Activated CD4-positive, alpha-beta T cell treated with anti-CD3 and anti-CD28 coated beads, Interleukin-2, amount 10 ng/mL, durations not matched to agents 7 days and 5 days (primary cell): ENCODE data around the gene GAREM1. TPM values are rescaled to one million over a fixed set of nuclear protein-coding genes. Genes with fewer than 3 reads are reported as not detected.

Experiments
- CTCF ChIA-PET: fragments of 350-600 bp; sonication (Branson Sonifier 250); formaldehyde crosslinking; loops from one replicate; lab custom pipeline; 2021; ENCODE audit warnings: antibody characterized with exemption; lab: Charles Lee
- POLR2A ChIA-PET: fragments of 350-600 bp; sonication (Branson Sonifier 250); formaldehyde crosslinking; loops from one replicate; lab custom pipeline; 2021; ENCODE audit warnings: antibody characterized with exemption; lab: Charles Lee
- DNase-seq: peaks from one replicate; pipeline ENCODE4 v3.0.0-alpha.2; 2020
- H3K27ac Mint-ChIP-seq: one replicate; pipeline ENCODE4 v1.8.0; 2021; ENCODE audit warnings: mild to moderate bottlenecking, moderate library complexity, mixed read lengths
- H3K27me3 Mint-ChIP-seq: one replicate; pipeline ENCODE4 v1.8.0; 2021; ENCODE audit warnings: mixed read lengths
- H3K36me3 Mint-ChIP-seq: one replicate; pipeline ENCODE4 v1.8.0; 2021; ENCODE audit warnings: low read depth, mixed read lengths
- H3K4me1 Mint-ChIP-seq: one replicate; pipeline ENCODE4 v1.8.0; 2021; ENCODE audit warnings: mixed read lengths
- H3K4me3 Mint-ChIP-seq: one replicate; pipeline ENCODE4 v1.8.0; 2021; ENCODE audit warnings: mild to moderate bottlenecking, moderate library complexity, mixed read lengths
- H3K9me3 Mint-ChIP-seq: one replicate; pipeline ENCODE4 v1.8.0; 2021; ENCODE audit warnings: mixed read lengths
- total RNA-seq, 2 experiments: library from RNA; stranded (reverse); gene quantifications; one replicate each; pipeline ENCODE4 v1.2.3, GENCODE V29; 2021

The GAREM1 gene
- total RNA-seq, 2 experiments from 2014 or later = not detected

- Mint-ChIP-seq H3K36me3 (no peaks in the 10 kb centered on the region), H3K4me1 (no peaks in the 10 kb centered on the region), H3K27me3 (peaks cover 20% of the 10 kb centered on the region), H3K27ac (no peak overlapping the region), H3K9me3 (no peaks in the 10 kb centered on the region), H3K4me3 (no peak overlapping the region)
- DNase-seq = no peak
- POLR2A ChIA-PET = no interaction called here
- CTCF ChIA-PET = interaction anchor here (0.6 kb wide), 1 partner anchor 227 kb away, joined by 5 read pairs; no protein-coding TSS in a partner anchor
Observed at GRCh38 chr18:32324181-32324580, 146.5 kb downstream of the GAREM1 start.

GRCh38 chr18:32321826-32322225 is 148.9 kb downstream of the GAREM1 start:
- H3K27ac Mint-ChIP-seq = no peak overlapping the region
- no peak for DNase-seq
- ChIA-PET POLR2A (no interaction called here), CTCF (no interaction called here)
- H3K4me1 Mint-ChIP-seq = no peaks in the 10 kb centered on the region
- no peak overlapping the region for H3K4me3 Mint-ChIP-seq
- no peaks in the 10 kb centered on the region for H3K36me3 Mint-ChIP-seq
- no peaks in the 10 kb centered on the region for H3K9me3 Mint-ChIP-seq
- peaks cover 20% of the 10 kb centered on the region for H3K27me3 Mint-ChIP-seq

- CTCF ChIA-PET = no interaction called here
- POLR2A ChIA-PET = no interaction called here
- H3K9me3 Mint-ChIP-seq = no peaks in the 10 kb centered on the region
- no peak for DNase-seq
- H3K27ac Mint-ChIP-seq = no peak overlapping the region
- no peak overlapping the region for H3K4me3 Mint-ChIP-seq
- no peaks in the 10 kb centered on the region for H3K4me1 Mint-ChIP-seq
- no peaks in the 10 kb centered on the region for H3K36me3 Mint-ChIP-seq
- H3K27me3 Mint-ChIP-seq = peaks cover 18% of the 10 kb centered on the region
Observed at GRCh38 chr18:32319084-32319483, 151.6 kb downstream of the GAREM1 start.

- Mint-ChIP-seq H3K4me3 (no peak overlapping the region), H3K4me1 (no peaks in the 10 kb centered on the region), H3K36me3 (no peaks in the 10 kb centered on the region), H3K9me3 (no peaks in the 10 kb centered on the region), H3K27me3 (peaks cover 18% of the 10 kb centered on the region), H3K27ac (no peak overlapping the region)
- DNase-seq = no peak
- ChIA-PET CTCF (no interaction called here), POLR2A (no interaction called here)
Observed at GRCh38 chr18:32318581-32318980, 152.1 kb downstream of the GAREM1 start.

GRCh38 chr18:32317651-32318050 is 153.0 kb downstream of the GAREM1 start:
- Mint-ChIP-seq H3K4me1 (no peaks in the 10 kb centered on the region), H3K27ac (no peak overlapping the region), H3K4me3 (no peak overlapping the region), H3K36me3 (no peaks in the 10 kb centered on the region), H3K27me3 (peaks cover 17% of the 10 kb centered on the region), H3K9me3 (no peaks in the 10 kb centered on the region)
- no peak for DNase-seq
- ChIA-PET POLR2A (no interaction called here), CTCF (no interaction called here)

GRCh38 chr18:32315881-32316280 is 154.8 kb downstream of the GAREM1 start:
- no peaks in the 10 kb centered on the region for H3K36me3 Mint-ChIP-seq
- no peak for DNase-seq
- POLR2A ChIA-PET = no interaction called here
- H3K27ac Mint-ChIP-seq = no peak overlapping the region
- H3K4me1 Mint-ChIP-seq = no peaks in the 10 kb centered on the region
- H3K27me3 Mint-ChIP-seq = peaks cover 6% of the 10 kb centered on the region
- CTCF ChIA-PET = no interaction called here
- H3K9me3 Mint-ChIP-seq = no peaks in the 10 kb centered on the region
- H3K4me3 Mint-ChIP-seq = no peak overlapping the region

GRCh38 chr18:32310774-32311173 is 159.9 kb downstream of the GAREM1 start:
- ChIA-PET CTCF (interaction anchor here (0.7 kb wide), 1 partner anchor 57 kb away, joined by 3 read pairs; no protein-coding TSS in a partner anchor), POLR2A (no interaction called here)
- Mint-ChIP-seq H3K27ac (no peak overlapping the region), H3K9me3 (no peaks in the 10 kb centered on the region), H3K36me3 (no peaks in the 10 kb centered on the region), H3K4me1 (no peaks in the 10 kb centered on the region), H3K4me3 (no peak overlapping the region), H3K27me3 (no peaks in the 10 kb centered on the region)
- no peak for DNase-seq

GRCh38 chr18:32310101-32310500 is 160.6 kb downstream of the GAREM1 start:
- ChIA-PET CTCF (no interaction called here), POLR2A (no interaction called here)
- H3K36me3 Mint-ChIP-seq = no peaks in the 10 kb centered on the region
- no peaks in the 10 kb centered on the region for H3K27me3 Mint-ChIP-seq
- DNase-seq = no peak
- H3K4me1 Mint-ChIP-seq = no peaks in the 10 kb centered on the region
- H3K27ac Mint-ChIP-seq = no peak overlapping the region
- no peaks in the 10 kb centered on the region for H3K9me3 Mint-ChIP-seq
- no peak overlapping the region for H3K4me3 Mint-ChIP-seq

- no peak for DNase-seq
- H3K4me1 Mint-ChIP-seq = no peaks in the 10 kb centered on the region
- no peak overlapping the region for H3K4me3 Mint-ChIP-seq
- ChIA-PET CTCF (no interaction called here), POLR2A (no interaction called here)
- no peaks in the 10 kb centered on the region for H3K36me3 Mint-ChIP-seq
- no peaks in the 10 kb centered on the region for H3K27me3 Mint-ChIP-seq
- H3K9me3 Mint-ChIP-seq = no peaks in the 10 kb centered on the region
- no peak overlapping the region for H3K27ac Mint-ChIP-seq
Observed at GRCh38 chr18:32308493-32309120, 162.1 kb downstream of the GAREM1 start.

- Mint-ChIP-seq H3K4me3 (no peak overlapping the region), H3K36me3 (no peaks in the 10 kb centered on the region), H3K27me3 (no peaks in the 10 kb centered on the region), H3K4me1 (peaks cover 5% of the 10 kb centered on the region), H3K27ac (no peak overlapping the region), H3K9me3 (no peaks in the 10 kb centered on the region)
- no peak for DNase-seq
- ChIA-PET CTCF (no interaction called here), POLR2A (no interaction called here)
Observed at GRCh38 chr18:32303400-32303799, 167.3 kb downstream of the GAREM1 start.

- peaks cover 5% of the 10 kb centered on the region for H3K4me1 Mint-ChIP-seq
- ChIA-PET POLR2A (no interaction called here), CTCF (no interaction called here)
- H3K36me3 Mint-ChIP-seq = no peaks in the 10 kb centered on the region
- H3K27me3 Mint-ChIP-seq = no peaks in the 10 kb centered on the region
- no peak overlapping the region for H3K4me3 Mint-ChIP-seq
- no peak for DNase-seq
- H3K9me3 Mint-ChIP-seq = no peaks in the 10 kb centered on the region
- no peak overlapping the region for H3K27ac Mint-ChIP-seq
Observed at GRCh38 chr18:32302806-32303205, 167.9 kb downstream of the GAREM1 start.

GRCh38 chr18:32301976-32302743 is 168.5 kb downstream of the GAREM1 start:
- Mint-ChIP-seq H3K9me3 (no peaks in the 10 kb centered on the region), H3K36me3 (no peaks in the 10 kb centered on the region), H3K4me3 (no peak overlapping the region), H3K27me3 (no peaks in the 10 kb centered on the region), H3K27ac (no peak overlapping the region), H3K4me1 (peaks cover 5% of the 10 kb centered on the region)
- POLR2A ChIA-PET = no interaction called here
- no peak for DNase-seq
- CTCF ChIA-PET = no interaction called here

- DNase-seq = no peak
- Mint-ChIP-seq H3K27me3 (no peaks in the 10 kb centered on the region), H3K4me3 (no peak overlapping the region), H3K36me3 (no peaks in the 10 kb centered on the region), H3K27ac (no peak overlapping the region), H3K9me3 (no peaks in the 10 kb centered on the region), H3K4me1 (peaks cover 5% of the 10 kb centered on the region)
- CTCF ChIA-PET = no interaction called here
- POLR2A ChIA-PET = no interaction called here
Observed at GRCh38 chr18:32301361-32301760, 169.3 kb downstream of the GAREM1 start.
